ENCODE data around the gene GPR137B.

DNA sequence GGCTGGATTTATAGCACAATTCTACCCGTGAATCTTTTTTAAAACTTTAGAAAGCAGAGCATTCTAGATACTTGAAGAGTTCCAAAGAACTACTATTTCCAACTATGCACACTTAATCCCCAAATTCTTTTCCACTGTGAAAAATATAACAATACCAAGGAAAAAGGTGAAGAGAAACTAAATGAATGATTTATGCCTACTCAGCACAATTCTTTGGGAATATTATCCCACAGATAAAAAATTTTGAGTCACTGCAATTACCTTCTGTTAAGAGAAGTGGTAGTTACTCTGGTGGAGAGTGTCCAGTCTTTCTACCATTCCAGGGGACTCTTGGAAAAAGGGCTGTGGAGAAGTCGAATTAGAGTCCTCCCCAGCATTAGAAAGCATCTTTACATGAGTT is 100.2 kb downstream of the GPR137B start:
- no peak for TF ChIP-seq EZH2 (IDR thresholded peaks at IDR 0.05; ENCODE audit: low read length, missing control alignments)
- TF ChIP-seq, protein P1, sequence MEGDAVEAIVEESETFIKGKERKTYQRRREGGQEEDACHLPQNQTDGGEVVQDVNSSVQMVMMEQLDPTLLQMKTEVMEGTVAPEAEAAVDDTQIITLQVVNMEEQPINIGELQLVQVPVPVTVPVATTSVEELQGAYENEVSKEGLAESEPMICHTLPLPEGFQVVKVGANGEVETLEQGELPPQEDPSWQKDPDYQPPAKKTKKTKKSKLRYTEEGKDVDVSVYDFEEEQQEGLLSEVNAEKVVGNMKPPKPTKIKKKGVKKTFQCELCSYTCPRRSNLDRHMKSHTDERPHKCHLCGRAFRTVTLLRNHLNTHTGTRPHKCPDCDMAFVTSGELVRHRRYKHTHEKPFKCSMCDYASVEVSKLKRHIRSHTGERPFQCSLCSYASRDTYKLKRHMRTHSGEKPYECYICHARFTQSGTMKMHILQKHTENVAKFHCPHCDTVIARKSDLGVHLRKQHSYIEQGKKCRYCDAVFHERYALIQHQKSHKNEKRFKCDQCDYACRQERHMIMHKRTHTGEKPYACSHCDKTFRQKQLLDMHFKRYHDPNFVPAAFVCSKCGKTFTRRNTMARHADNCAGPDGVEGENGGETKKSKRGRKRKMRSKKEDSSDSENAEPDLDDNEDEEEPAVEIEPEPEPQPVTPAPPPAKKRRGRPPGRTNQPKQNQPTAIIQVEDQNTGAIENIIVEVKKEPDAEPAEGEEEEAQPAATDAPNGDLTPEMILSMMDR (conservative IDR thresholded peaks at IDR 0.05 in 1 of 2, IDR thresholded peaks at IDR 0.05 in 1 of 2; ENCODE audit: low read depth in 1 of 2, low read length in 2 of 2) = no peak

All from fibroblast of lung (primary cell).